Bronchial epithelial cell (primary cell): ENCODE results near the gene CFAP20DC. TPM values are rescaled to one million over a fixed set of nuclear protein-coding genes. Genes with fewer than 3 reads are reported as not detected.

Source experiments
- DNase-seq: peaks from one replicate; pipeline ENCODE4 v3.0.0-alpha.2; 2010; ENCODE audit warnings: low read depth
- FAIRE-seq: peaks from 2 replicates; lab custom pipeline; 2011; peaks lifted over from hg19 to GRCh38; lab: Jason Lieb, UNC
- H3K27me3 ChIP-seq: 2 replicates; pipeline ENCODE4 v1.5.1; 2011; ENCODE audit warnings: low read length; ENCODE audit not compliant: control insufficient read depth, insufficient read depth
- H3K36me3 ChIP-seq: 2 replicates; pipeline ENCODE4 v1.5.1; 2011; ENCODE audit warnings: low read length; ENCODE audit not compliant: control insufficient read depth, insufficient read depth
- H3K4me3 ChIP-seq: 2 replicates; pipeline ENCODE4 v1.5.1; 2011; ENCODE audit warnings: mild to moderate bottlenecking, low read depth, low read length, control low read depth
- total RNA-seq: library from RNA; depleted of rRNA; stranded (reverse); fragments of >200 nt; gene quantifications from 2 replicates; pipeline ENCODE4 v1.2.1, GENCODE V29; 2014
- TF ChIP-seq, protein P1 (sequence below): IDR thresholded peaks from 2 replicates; pipeline ENCODE4 v1.5.1; 2011; ENCODE audit warnings: mild to moderate bottlenecking, moderate library complexity, low read length, control low read depth, inconsistent platforms; ENCODE audit not compliant: insufficient read depth, severe bottlenecking

The CFAP20DC gene
- total RNA-seq, 1 donor from 2014 or later, result 6.8 TPM

DNA sequence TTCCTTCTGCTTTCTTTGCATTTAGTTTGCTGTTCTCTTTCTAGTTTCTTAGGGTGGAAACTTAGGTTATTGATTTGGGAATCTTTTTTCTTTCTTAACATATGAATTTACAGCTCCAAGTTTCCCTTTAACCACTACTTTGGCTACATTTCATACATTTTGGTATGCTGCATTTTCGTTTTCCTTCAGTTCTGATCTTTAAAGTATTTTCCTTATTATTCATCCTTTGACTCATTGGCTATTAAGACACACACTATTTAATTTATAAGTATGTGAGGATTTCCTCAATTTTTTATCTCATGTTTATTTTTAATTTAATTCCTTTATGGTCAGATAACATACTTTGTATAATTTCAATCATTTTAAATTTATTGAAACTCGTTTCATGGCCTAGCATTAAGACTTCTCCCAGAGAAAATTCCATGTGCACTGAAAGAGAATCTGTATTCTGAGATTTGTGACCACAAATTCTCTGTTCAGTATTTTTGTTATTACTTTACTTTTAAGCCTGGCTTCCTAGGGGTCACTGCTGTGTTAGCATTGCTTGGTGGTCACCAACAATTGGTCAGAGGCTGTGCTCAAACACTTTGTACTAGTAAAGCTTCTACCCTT lies 87.7 kb downstream of the CFAP20DC start:
- TF ChIP-seq, protein P1, sequence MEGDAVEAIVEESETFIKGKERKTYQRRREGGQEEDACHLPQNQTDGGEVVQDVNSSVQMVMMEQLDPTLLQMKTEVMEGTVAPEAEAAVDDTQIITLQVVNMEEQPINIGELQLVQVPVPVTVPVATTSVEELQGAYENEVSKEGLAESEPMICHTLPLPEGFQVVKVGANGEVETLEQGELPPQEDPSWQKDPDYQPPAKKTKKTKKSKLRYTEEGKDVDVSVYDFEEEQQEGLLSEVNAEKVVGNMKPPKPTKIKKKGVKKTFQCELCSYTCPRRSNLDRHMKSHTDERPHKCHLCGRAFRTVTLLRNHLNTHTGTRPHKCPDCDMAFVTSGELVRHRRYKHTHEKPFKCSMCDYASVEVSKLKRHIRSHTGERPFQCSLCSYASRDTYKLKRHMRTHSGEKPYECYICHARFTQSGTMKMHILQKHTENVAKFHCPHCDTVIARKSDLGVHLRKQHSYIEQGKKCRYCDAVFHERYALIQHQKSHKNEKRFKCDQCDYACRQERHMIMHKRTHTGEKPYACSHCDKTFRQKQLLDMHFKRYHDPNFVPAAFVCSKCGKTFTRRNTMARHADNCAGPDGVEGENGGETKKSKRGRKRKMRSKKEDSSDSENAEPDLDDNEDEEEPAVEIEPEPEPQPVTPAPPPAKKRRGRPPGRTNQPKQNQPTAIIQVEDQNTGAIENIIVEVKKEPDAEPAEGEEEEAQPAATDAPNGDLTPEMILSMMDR, result no peak

DNA sequence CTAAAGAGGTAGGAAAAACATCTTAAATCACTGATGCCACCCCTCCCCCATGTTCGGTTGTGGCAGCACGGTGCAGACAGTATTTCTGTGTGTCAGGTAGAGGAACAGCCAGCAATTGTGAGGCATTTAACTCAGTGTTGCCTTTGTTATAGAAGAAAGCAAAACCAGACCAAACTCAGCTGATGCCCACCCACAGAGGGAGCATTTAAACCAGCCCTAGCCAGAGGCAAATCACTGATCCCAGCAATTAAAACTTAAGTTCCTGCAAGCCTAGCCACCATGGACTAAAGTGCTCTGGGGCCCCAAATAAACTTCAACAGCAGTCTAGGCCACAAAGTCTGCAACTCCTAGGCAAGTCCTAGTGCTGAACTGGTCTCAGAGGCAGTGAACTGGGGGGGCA lies 94.5 kb downstream of the CFAP20DC start:
- DNase-seq, result no peak
- TF ChIP-seq, protein P1, result no peak
- FAIRE-seq, result no peak
- no peaks in the 10 kb centered on the region for H3K36me3 ChIP-seq
- no peak overlapping the region for H3K4me3 ChIP-seq
- no peaks in the 10 kb centered on the region for H3K27me3 ChIP-seq

More for the DNA sequence above, 87.7 kb downstream of the CFAP20DC start:
- FAIRE-seq (no peak), DNase-seq (peak; percentile 3)
- no peaks in the 10 kb centered on the region for H3K36me3 ChIP-seq
- H3K27me3 ChIP-seq, result no peaks in the 10 kb centered on the region
- H3K4me3 ChIP-seq, result no peak overlapping the region

DNA sequence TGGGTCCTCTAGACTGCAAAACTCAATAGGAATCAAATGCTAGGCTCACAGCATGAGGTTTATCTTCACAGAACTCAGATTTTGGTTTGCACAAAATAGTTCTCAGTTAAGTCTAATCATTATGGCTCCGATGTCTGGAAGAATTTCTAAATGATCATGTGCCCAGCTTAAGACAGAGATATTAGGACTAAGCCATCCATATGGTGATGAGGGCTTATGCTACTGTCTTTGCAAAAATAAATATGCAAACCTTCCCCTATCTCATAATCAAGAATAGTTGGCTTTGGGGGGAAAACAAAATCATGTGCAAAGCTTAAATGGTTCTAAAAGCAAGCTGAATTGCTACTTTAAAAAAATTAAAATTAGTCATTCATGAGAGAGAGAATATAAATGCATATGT lies 96.5 kb downstream of the CFAP20DC start:
- Histone ChIP-seq H3K4me3 (no peak overlapping the region), H3K27me3 (no peaks in the 10 kb centered on the region), H3K36me3 (no peaks in the 10 kb centered on the region)
- TF ChIP-seq, protein P1, result no peak
- DNase-seq, result no peak
- no peak for FAIRE-seq

DNA sequence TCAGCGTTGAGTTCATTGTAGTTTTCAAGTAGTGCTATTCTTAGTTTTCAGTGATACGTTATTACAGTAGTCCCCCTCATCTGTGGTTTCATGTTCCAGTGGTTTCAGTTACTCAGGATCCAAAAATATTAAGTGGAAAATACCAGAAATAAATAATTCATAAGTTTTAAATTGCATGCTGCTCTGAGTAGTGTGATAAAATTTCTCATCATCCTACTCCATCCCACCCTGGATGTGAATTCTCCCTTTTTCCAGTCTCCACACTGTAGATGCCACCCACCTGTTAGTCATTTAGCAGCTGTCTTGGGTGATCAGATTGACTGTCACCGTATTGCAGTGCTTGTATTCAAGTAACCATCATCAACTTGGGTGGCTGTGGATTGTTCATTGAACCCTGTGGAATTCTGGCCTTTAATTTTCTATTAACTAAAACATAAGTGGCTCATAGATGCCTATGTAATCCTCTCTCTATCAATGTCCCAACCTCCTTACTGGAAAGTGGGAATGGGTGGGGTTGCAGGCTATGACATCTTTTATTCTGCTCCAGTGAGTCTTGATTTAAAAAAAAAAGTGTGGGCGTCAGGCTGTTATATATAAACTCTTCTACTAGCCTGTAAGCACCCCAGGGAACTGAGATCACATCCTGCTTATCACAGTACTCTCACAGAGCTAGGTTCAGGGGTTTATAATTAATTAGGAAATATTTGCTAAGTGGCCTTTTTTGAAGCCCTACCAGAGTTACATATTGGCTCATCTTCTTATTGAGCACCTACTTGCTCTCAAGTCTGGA lies 97.5 kb downstream of the CFAP20DC start:
- no peaks in the 10 kb centered on the region for H3K36me3 ChIP-seq
- FAIRE-seq (no peak), DNase-seq (peak; percentile 14)
- H3K27me3 ChIP-seq, result no peaks in the 10 kb centered on the region
- H3K4me3 ChIP-seq, result no peak overlapping the region
- TF ChIP-seq, protein P1, result no peak

DNA sequence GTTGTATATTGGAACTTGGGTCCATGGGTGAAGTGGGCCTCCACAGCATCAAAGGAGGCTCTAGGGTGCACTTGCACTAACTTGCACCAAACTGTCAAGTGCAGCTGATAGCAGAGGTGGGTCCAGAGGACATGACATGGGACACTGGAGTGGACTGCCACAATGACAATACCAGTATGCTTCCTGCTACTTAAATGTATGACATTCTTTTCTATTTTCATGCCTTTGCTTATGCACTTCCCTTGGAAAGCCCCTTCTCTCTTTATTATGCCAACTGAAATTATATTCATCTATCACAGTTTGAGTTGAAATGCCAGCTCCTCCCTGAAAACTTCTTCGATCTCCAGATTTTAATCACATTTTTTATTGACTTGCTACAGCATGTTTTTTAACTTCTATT lies 101.8 kb downstream of the CFAP20DC start:
- H3K4me3 ChIP-seq, result no peak overlapping the region
- no peaks in the 10 kb centered on the region for H3K27me3 ChIP-seq
- no peaks in the 10 kb centered on the region for H3K36me3 ChIP-seq
- TF ChIP-seq, protein P1, result no peak
- FAIRE-seq (no peak), DNase-seq (no peak)

DNA sequence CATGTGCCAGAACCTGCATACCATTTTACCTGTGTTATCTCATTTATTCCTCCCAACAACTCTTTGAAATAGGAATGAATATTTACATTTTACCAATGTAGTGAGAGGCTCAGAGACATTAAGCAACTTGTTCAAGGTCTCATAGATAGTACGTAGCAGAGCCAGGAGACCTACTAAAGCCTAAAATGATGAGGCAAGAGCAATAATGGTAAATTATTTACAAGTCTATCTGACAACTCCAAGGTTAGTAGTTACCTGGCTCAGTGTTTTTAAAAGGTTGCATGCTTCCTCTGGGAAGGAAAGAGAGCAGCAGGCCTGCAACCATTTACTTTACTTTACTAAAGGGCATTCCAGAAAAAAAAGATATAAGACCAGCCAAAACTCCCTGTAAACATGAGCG lies 103.0 kb downstream of the CFAP20DC start:
- no peaks in the 10 kb centered on the region for H3K36me3 ChIP-seq
- FAIRE-seq, result no peak
- TF ChIP-seq, protein P1, result no peak
- DNase-seq, result no peak
- H3K27me3 ChIP-seq, result no peaks in the 10 kb centered on the region
- no peak overlapping the region for H3K4me3 ChIP-seq
